ENCODE data around the gene APOA5. TPM values are rescaled to one million over a fixed set of nuclear protein-coding genes. Genes with fewer than 3 reads are reported as not detected.

APOA5 gene
- total and polyA plus RNA-seq, 2 of the 4 experiments (the other 2 are of a cell fraction), result not detected

GRCh38 chr11:116813781-116814471, 22.2 kb upstream of the APOA5 start:
- Histone ChIP-seq H3K18ac (ENCODE audit: low read depth, low read length) (no peak overlapping the region), H3K56ac (ENCODE audit: extremely low read depth, insufficient read depth, low read length) (no peak overlapping the region), H3K23ac (ENCODE audit: low read depth, low read length) (no peak overlapping the region), H3K27me3 (ENCODE audit: control insufficient read depth, insufficient read depth, low read length) (peaks cover 4% of the 10 kb centered on the region; the same call in 1 of the 2 replicates), H4K5ac (ENCODE audit: low read depth, low read length) (no peak overlapping the region), H3K4me1 (ENCODE audit: control insufficient read depth, insufficient read depth, low read length) (peaks cover 3% of the 10 kb centered on the region; the same call in 1 of the 2 replicates), H2BK20ac (ENCODE audit: low read depth, low read length) (no peak overlapping the region), H2BK15ac (ENCODE audit: low read depth, low read length) (no peak overlapping the region), H2AFZ (replicated peaks; ENCODE audit: low read length, poor library complexity) (no peak overlapping the region), H3K9ac (ENCODE audit: low read depth, low read length) (no peak overlapping the region), H4K8ac (ENCODE audit: low read depth in 2 of 2, low read length in 2 of 2) (no peak overlapping the region), H3K9me1 (ENCODE audit: insufficient read depth, low read length) (no peaks in the 10 kb centered on the region), H2BK120ac (ENCODE audit: low read depth, low read length) (no peak overlapping the region), H2BK5ac (ENCODE audit: low read depth, low read length, poor library complexity, severe bottlenecking) (no peak overlapping the region), H2AK9ac (replicated peaks; ENCODE audit: low read depth, low read length, poor library complexity) (peak overlapping the region; percentile 23), H3K27ac (ENCODE audit: insufficient read depth, low read length) (no peak overlapping the region), H3K4me2 (ENCODE audit: low read depth, low read length) (no peak overlapping the region), H2AK5ac (ENCODE audit: low read depth, low read length) (no peak overlapping the region), H3K4me3 (ENCODE audit: insufficient read depth, low read depth, low read length) (no peak overlapping the region), H4K91ac (ENCODE audit: insufficient read depth, low read depth, low read length) (no peak overlapping the region), H3K79me1 (ENCODE audit: low read depth in 1 of 2, low read length in 2 of 2) (no peaks in the 10 kb centered on the region), H4K20me1 (ENCODE audit: insufficient read depth, low read length) (no peaks in the 10 kb centered on the region), H3K14ac (replicated peaks; ENCODE audit: low read depth, low read length) (no peak overlapping the region), H3K36me3 (ENCODE audit: control insufficient read depth, insufficient read depth, low read length) (no peaks in the 10 kb centered on the region), H3K9me3 (ENCODE audit: control insufficient read depth, insufficient read depth, low read length) (peaks cover 3% of the 10 kb centered on the region), H3K4ac (ENCODE audit: low read depth, low read length) (no peak overlapping the region)
- dilution Hi-C loops (cut with HindIII; ENCODE audit: low sequenced_read_pairs, unreplicated experiment), result no loop called here
- DNase-seq, result no peak
- intact Hi-C loops (cut with micrococcal nuclease), result no loop called here
- POLR2A ChIA-PET (ENCODE audit: unreplicated experiment), result no interaction called here
- ATAC-seq (ENCODE audit: low read depth), result no peak
- no peak for TF ChIP-seq CEBPB (IDR thresholded peaks at IDR 0.05; ENCODE audit: low read depth, low read length)
- no peak for TF ChIP-seq SMC3 (IDR thresholded peaks at IDR 0.05; ENCODE audit: low read depth, low read length)
- no peak for TF ChIP-seq CTCF (conservative IDR thresholded peaks at IDR 0.05; ENCODE audit: low read depth, low read length)
- TF ChIP-seq RCOR1 (IDR thresholded peaks at IDR 0.05; ENCODE audit: insufficient replicate concordance, low read length), result no peak
- no peak for TF ChIP-seq NFE2L2 (IDR thresholded peaks at IDR 0.05; ENCODE audit: low read depth, low read length)
- TF ChIP-seq POLR2A (IDR thresholded peaks at IDR 0.05; ENCODE audit: low read depth, low read length), result no peak
- in situ Hi-C loops (cut with MboI; ENCODE audit: low sequenced_read_pairs), result no loop called here
- no TSS peak for BruUV-seq (replicated peaks)
- CTCF ChIA-PET, result interaction anchor here (1.0 kb wide), 1 partner anchor 22 kb away, joined by 4 read pairs; no protein-coding TSS in a partner anchor
- 100% methylated on average over 1 of the region's 5 CpGs; no CpG with 5 or more reads in 1 of the 2 experiments for WGBS, 2 experiments (ENCODE audit: extremely low coverage in 2 of 2, insufficient read length in 1 of 2)

Data from IMR-90 (cell line).